ENCODE results near the gene MRPS31.

MRPS31 gene

GRCh38 chr13:40812102-40812501, 41.1 kb upstream of the MRPS31 start:
- no peak overlapping the region for H3K27ac ChIP-seq
- TF ChIP-seq ZFX (IDR thresholded peaks at IDR 0.05) = no peak
- TF ChIP-seq, protein P1, sequence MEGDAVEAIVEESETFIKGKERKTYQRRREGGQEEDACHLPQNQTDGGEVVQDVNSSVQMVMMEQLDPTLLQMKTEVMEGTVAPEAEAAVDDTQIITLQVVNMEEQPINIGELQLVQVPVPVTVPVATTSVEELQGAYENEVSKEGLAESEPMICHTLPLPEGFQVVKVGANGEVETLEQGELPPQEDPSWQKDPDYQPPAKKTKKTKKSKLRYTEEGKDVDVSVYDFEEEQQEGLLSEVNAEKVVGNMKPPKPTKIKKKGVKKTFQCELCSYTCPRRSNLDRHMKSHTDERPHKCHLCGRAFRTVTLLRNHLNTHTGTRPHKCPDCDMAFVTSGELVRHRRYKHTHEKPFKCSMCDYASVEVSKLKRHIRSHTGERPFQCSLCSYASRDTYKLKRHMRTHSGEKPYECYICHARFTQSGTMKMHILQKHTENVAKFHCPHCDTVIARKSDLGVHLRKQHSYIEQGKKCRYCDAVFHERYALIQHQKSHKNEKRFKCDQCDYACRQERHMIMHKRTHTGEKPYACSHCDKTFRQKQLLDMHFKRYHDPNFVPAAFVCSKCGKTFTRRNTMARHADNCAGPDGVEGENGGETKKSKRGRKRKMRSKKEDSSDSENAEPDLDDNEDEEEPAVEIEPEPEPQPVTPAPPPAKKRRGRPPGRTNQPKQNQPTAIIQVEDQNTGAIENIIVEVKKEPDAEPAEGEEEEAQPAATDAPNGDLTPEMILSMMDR (conservative IDR thresholded peaks at IDR 0.05) = no peak

DNA sequence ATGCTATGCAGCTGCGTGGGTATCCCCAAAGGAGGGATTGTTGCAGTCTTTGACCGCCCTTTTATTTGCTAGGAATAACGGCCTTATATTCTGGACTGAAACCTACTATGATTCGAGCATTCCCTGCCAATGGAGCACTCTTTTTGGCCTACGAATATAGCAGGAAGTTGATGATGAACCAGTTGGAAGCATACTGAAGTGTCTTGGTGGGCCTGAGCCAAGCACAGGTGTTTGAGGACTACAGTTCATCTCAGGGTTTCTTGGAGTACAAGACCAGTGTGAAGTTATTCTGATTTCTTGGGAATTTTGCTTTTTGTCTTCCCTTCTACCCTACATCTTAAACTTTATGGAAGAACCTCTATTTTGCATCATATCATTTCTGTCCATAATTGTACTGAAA, 38.5 kb upstream of the MRPS31 start:
- TF ChIP-seq ZFX (IDR thresholded peaks at IDR 0.05) = no peak
- TF ChIP-seq, protein P1 (conservative IDR thresholded peaks at IDR 0.05) = no peak

GRCh38 chr13:40806241-40806640, 35.3 kb upstream of the MRPS31 start:
- H3K27ac ChIP-seq = no peak overlapping the region
- TF ChIP-seq ZFX (IDR thresholded peaks at IDR 0.05) = no peak
- TF ChIP-seq, protein P1 (conservative IDR thresholded peaks at IDR 0.05) = no peak

More for the DNA sequence above, 38.5 kb upstream of the MRPS31 start:
- no peak overlapping the region for H3K27ac ChIP-seq

DNA sequence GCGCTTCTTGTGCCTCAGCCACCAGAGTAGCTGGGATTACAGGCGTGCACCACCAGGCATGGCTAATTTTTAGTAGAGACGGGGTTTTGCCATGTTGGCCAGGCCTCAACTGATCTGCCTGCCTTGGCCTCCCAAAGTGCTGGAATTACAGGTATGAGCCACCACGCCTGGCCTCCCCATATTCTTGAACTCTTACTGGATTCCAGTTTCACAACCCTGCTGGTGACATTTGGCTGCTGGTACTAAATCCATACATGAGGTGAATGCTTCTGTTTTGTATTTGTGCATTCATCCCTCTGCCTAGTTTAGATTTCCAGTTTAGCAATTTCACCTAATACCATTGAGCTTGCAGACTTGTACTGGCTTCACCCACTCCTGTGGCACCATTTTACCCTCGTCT, 32.3 kb upstream of the MRPS31 start:
- TF ChIP-seq, protein P1 (conservative IDR thresholded peaks at IDR 0.05) = no peak
- TF ChIP-seq ZFX (IDR thresholded peaks at IDR 0.05) = no peak
- no peak overlapping the region for H3K27ac ChIP-seq

DNA sequence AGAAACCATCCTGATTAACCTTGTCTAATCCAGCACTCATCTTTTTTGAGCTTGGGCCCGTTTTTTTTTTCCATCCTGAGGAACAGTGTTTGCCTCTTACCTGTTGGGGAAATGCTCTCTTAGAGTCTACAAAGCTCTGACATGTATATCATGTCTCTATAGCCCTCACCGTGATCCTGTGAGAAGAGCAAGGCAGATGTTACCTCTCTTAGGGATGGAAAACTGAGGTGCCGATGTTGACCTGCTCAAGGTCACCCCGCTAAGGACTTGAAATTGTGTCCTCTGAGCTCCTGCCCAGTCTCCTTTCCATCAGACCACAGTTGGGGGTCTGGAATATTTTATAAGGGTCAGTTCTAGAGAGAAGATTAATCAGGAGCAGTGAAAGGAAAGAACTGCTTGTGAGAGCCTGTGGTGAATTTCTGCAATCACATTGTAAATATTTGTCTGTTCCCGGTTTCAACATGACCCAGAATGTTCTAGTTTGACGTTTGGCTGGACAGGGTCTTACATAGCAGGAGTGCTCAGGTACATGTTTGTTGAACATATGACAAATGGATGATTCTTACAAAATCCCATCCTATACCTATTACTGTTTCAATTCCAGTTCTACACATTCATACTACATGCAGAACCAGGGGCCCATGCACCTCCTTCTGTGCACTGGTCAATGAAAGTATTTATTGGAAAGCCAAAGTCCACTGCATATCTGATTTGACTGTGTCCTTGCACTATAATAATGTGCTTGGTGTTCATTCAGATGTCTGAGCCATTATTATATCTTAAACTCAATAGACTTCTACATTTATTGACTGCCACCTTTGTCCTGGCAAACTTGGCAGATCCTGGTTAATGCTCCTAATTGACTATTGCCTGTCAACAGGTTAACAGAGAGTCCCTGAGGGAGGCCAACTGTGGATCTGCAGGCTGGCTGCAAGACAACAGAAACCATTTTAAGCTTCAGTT, 30.5 kb upstream of the MRPS31 start:
- H3K27ac ChIP-seq = no peak overlapping the region
- no peak for TF ChIP-seq ZFX (IDR thresholded peaks at IDR 0.05)
- TF ChIP-seq, protein P1 (conservative IDR thresholded peaks at IDR 0.05) = no peak

DNA sequence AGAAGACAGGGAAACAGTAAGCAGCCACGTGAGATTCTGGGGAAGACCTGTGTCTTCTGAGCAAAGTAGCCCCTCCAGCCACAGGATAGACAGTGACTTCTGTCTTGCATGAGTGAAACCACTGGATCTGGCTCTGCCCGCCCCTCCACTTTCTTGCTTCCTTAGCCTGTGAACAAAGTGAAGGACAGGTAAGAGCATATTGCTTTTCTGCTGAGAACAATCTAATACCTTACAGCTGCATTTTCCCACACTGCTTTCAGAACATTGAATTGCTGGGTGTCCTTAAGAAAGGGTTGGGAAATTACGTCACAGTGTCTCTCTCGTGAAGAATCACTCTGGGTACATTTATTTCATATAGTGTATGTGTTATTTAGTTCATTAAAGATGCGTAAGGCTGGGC, 29.6 kb upstream of the MRPS31 start:
- H3K27ac ChIP-seq = no peak overlapping the region
- TF ChIP-seq, protein P1 (conservative IDR thresholded peaks at IDR 0.05) = no peak
- no peak for TF ChIP-seq ZFX (IDR thresholded peaks at IDR 0.05)

GRCh38 chr13:40799508-40799907, 28.5 kb upstream of the MRPS31 start:
- no peak overlapping the region for H3K27ac ChIP-seq

More at GRCh38 chr13:40799508-40799907, 28.5 kb upstream of the MRPS31 start:
- no peak for TF ChIP-seq ZFX (IDR thresholded peaks at IDR 0.05)
- TF ChIP-seq, protein P1 (conservative IDR thresholded peaks at IDR 0.05) = no peak

Data from C4-2B (cell line).